ENCODE measurements around the gene APOOL. TPM values are rescaled to one million over a fixed set of nuclear protein-coding genes. Genes with fewer than 3 reads are reported as not detected.

The APOOL gene
- total RNA-seq, 2 donors from 2014 or later: 6.2 to 9.9 TPM

DNA sequence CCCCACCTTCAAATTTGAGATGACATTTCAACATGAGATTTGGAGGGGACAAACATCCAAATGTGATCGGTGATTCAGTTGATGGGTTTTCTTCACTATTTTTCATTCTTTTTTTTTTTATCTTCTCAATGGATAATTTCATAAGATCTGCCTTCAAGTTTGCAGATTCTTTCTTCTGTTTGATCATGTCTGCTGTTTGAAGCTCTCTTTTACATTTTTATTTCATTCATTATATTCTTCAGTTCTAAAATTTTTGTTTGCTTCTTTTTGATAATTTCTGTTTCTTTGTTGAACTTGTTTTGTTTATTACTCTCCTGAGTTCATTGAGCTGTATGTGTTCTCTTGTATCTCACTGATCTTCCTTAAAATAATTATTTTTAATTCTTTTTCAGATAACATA lies 14.8 kb downstream of the APOOL start:
- TF ChIP-seq, protein P1, sequence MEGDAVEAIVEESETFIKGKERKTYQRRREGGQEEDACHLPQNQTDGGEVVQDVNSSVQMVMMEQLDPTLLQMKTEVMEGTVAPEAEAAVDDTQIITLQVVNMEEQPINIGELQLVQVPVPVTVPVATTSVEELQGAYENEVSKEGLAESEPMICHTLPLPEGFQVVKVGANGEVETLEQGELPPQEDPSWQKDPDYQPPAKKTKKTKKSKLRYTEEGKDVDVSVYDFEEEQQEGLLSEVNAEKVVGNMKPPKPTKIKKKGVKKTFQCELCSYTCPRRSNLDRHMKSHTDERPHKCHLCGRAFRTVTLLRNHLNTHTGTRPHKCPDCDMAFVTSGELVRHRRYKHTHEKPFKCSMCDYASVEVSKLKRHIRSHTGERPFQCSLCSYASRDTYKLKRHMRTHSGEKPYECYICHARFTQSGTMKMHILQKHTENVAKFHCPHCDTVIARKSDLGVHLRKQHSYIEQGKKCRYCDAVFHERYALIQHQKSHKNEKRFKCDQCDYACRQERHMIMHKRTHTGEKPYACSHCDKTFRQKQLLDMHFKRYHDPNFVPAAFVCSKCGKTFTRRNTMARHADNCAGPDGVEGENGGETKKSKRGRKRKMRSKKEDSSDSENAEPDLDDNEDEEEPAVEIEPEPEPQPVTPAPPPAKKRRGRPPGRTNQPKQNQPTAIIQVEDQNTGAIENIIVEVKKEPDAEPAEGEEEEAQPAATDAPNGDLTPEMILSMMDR (IDR thresholded peaks at IDR 0.05): no peak
- no peak for TF ChIP-seq POLR2A (IDR thresholded peaks at IDR 0.05)
- Histone ChIP-seq H3K4me1 (no peaks in the 10 kb centered on the region), H3K9me3 (no peaks in the 10 kb centered on the region), H3K36me3 (replicated peaks in 1 of 2; ENCODE audit: insufficient read depth in 1 of 2, low read depth in 2 of 2) (no peaks in the 10 kb centered on the region), H3K27me3 (no peaks in the 10 kb centered on the region), H3K4me3 (no peak overlapping the region), H3K27ac (no peak overlapping the region)
- ATAC-seq: no peak
- no peak for DNase-seq
- intact Hi-C loops (cut with DNase I): no loop called here
- 100% methylated on average over 1 of the region's 1 CpG for WGBS, 2 donors

DNA sequence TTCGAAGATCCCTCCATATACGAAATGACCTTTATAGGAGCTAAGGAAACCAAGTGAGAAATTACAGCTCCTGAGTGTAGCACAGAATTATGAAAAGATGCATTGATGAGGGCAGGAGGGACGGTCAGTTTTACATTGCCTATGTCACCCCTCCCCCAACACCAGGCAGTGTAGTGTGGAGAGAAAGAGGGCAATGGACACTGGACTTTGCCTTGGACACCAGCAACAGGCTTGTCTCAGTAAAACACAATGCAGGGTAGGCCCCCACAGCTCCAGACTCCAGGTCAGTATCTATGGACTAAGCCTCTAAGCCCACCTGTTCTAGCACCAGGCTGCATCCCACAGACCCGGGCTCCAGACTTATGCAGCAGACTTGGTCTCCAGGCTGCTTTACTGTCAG lies 16.5 kb downstream of the APOOL start:
- Histone ChIP-seq H3K27ac (no peak overlapping the region), H3K36me3 (replicated peaks in 1 of 2; ENCODE audit: insufficient read depth in 1 of 2, low read depth in 2 of 2) (no peaks in the 10 kb centered on the region), H3K9me3 (no peaks in the 10 kb centered on the region), H3K4me3 (no peak overlapping the region), H3K4me1 (no peaks in the 10 kb centered on the region), H3K27me3 (no peaks in the 10 kb centered on the region)
- ATAC-seq (no peak), DNase-seq (no peak)
- intact Hi-C loops (cut with DNase I): no loop called here
- 93 to 97% methylated on average over 3 of the region's 4 CpGs for WGBS, 2 donors
- TF ChIP-seq, protein P1 (IDR thresholded peaks at IDR 0.05): no peak
- no peak for TF ChIP-seq POLR2A (IDR thresholded peaks at IDR 0.05)

DNA sequence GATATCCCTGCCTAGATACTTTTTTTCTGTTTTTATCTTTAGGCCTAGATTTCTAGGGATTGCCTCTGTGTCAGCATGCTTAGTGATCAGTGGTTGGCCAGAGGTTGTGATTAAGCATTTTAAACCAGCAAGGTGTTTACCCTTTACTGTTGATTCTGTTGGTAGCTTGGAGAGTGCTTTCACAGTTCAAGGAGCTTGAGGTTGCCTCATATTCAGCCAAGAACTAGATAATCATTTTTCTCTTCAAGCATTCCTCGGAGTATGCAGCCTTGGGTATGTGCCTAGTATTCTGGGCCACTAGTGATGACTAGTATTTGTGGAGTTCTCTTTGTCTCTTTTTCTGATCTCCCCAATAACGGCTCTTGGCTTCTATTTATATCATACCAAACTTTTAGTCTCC lies 20.4 kb downstream of the APOOL start:
- Histone ChIP-seq H3K27ac (no peak overlapping the region), H3K36me3 (replicated peaks in 1 of 2; ENCODE audit: insufficient read depth in 1 of 2, low read depth in 2 of 2) (no peaks in the 10 kb centered on the region), H3K4me3 (no peak overlapping the region), H3K9me3 (no peaks in the 10 kb centered on the region), H3K4me1 (no peaks in the 10 kb centered on the region), H3K27me3 (no peaks in the 10 kb centered on the region)
- intact Hi-C loops (cut with DNase I): no loop called here
- 57 to 75% methylated on average over 2 of the region's 2 CpGs for WGBS, 2 donors
- no peak for ATAC-seq
- DNase-seq: no peak
- no peak for TF ChIP-seq POLR2A (IDR thresholded peaks at IDR 0.05)
- TF ChIP-seq, protein P1 (IDR thresholded peaks at IDR 0.05): no peak

DNA sequence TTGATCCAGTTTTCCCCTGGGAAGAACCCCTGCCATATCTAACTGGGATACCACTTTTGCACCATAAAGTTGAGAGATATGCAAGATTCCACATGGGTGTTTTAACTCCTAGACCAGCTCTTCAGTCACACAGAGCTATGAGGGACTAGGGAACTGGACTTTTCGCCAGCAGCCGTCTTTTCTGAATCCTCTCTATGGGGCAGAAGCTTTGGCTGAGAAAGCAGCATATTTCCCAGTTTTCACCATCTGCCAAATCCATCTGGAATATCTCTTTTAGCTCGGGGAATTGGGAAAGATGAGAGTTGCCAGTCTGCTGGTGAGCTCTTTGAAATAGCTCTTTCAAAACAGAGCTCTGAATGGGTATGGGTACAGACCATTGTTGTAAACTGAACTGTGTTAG lies 20.9 kb downstream of the APOOL start:
- no peaks in the 10 kb centered on the region for H3K9me3 ChIP-seq
- H3K36me3 ChIP-seq (replicated peaks in 1 of 2; ENCODE audit: insufficient read depth in 1 of 2, low read depth in 2 of 2): no peaks in the 10 kb centered on the region
- DNase-seq (no peak), ATAC-seq (no peak)
- intact Hi-C loops (cut with DNase I): no loop called here
- no peak overlapping the region for H3K4me3 ChIP-seq
- no peaks in the 10 kb centered on the region for H3K27me3 ChIP-seq
- H3K27ac ChIP-seq: no peak overlapping the region
- whole genome bisulfite sequencing, 2 donors: 100% methylated on average over 3 of the region's 3 CpGs
- H3K4me1 ChIP-seq: no peaks in the 10 kb centered on the region
- TF ChIP-seq, protein P1 (IDR thresholded peaks at IDR 0.05): no peak
- TF ChIP-seq POLR2A (IDR thresholded peaks at IDR 0.05): no peak

DNA sequence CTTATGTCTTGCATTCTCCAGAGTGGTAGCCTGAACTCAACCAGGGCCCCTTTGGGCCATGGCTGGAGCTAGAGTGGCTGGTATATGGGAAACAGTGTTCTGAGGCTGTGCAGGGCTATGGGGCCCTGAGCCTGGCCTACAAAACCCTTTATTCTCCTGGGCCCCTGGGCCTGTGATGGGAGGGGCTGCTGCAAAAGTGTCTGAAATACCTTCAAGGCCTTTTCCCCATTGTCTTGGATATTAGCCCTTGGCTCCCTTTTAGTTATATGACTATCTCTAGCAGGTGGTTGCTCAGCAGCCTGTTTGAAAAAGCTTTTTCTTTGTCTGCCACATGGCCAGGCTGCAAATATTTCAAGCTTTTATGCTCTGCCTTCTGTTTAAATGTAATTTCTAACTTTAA lies 22.5 kb downstream of the APOOL start:
- TF ChIP-seq, protein P1 (IDR thresholded peaks at IDR 0.05): no peak
- no peak for TF ChIP-seq POLR2A (IDR thresholded peaks at IDR 0.05)
- intact Hi-C loops (cut with DNase I): no loop called here
- Histone ChIP-seq H3K27me3 (no peaks in the 10 kb centered on the region), H3K4me3 (no peak overlapping the region), H3K4me1 (no peaks in the 10 kb centered on the region), H3K27ac (no peak overlapping the region), H3K9me3 (no peaks in the 10 kb centered on the region), H3K36me3 (replicated peaks in 1 of 2; ENCODE audit: insufficient read depth in 1 of 2, low read depth in 2 of 2) (no peaks in the 10 kb centered on the region)
- DNase-seq: no peak
- no peak for ATAC-seq

Data from body of pancreas (tissue), 4 donors.